CD4-positive, alpha-beta memory T cell (primary cell): ENCODE data around the gene MAD1L1. TPM values are rescaled to one million over a fixed set of nuclear protein-coding genes. Genes with fewer than 3 reads are reported as not detected.

Experiments used
- CTCF ChIA-PET: fragments of 350-600 bp; sonication (Branson Sonifier 250); formaldehyde crosslinking; loops from one replicate; lab custom pipeline; 2021; ENCODE audit warnings: inconsistent platforms; ENCODE audit not compliant: partially characterized antibody; lab: Charles Lee
- POLR2A ChIA-PET: fragments of 350-600 bp; sonication (Branson Sonifier 250); formaldehyde crosslinking; loops from one replicate; lab custom pipeline; 2021; ENCODE audit not compliant: partially characterized antibody; lab: Charles Lee
- DNase-seq, 5 donors: peaks; one replicate each; pipeline versions ENCODE4 v3.0.0 to v3.0.0-alpha.2; 2020 to 2022; ENCODE audit warnings: mixed read lengths in 1 of 5
- H3K27ac ChIP-seq: one replicate; pipeline ENCODE4 v1.7.0; 2013; ENCODE audit warnings: low read depth, low read length
- H3K27me3 ChIP-seq: 2 replicates; pipeline ENCODE4 v1.7.0; 2013; ENCODE audit warnings: mild to moderate bottlenecking, low read length, moderate library complexity; ENCODE audit not compliant: insufficient read depth
- H3K36me3 ChIP-seq: 2 replicates; pipeline ENCODE4 v1.7.0; 2013; ENCODE audit warnings: mild to moderate bottlenecking, low read length, moderate library complexity; ENCODE audit not compliant: insufficient read depth
- H3K4me1 ChIP-seq: 2 replicates; pipeline ENCODE4 v1.7.0; 2013; ENCODE audit warnings: mild to moderate bottlenecking, low read length, moderate library complexity; ENCODE audit not compliant: insufficient read depth
- H3K4me3 ChIP-seq, 2 donors: one replicate each; pipeline ENCODE4 v1.7.0; 2013; ENCODE audit warnings: low read length in 2 of 2, mild to moderate bottlenecking in 1 of 2
- H3K9me3 ChIP-seq, 2 donors: one replicate each; pipeline ENCODE4 v1.7.0; 2013; ENCODE audit warnings: low read length in 2 of 2, control low read depth in 1 of 2; ENCODE audit not compliant: control insufficient read depth in 1 of 2
- H3K27ac Mint-ChIP-seq, 7 donors: one replicate each; pipeline ENCODE4 v1.8.0; 2020 to 2021; ENCODE audit warnings: mixed read lengths in 7 of 7, mild to moderate bottlenecking in 6 of 7, inconsistent platforms in 3 of 7, moderate library complexity in 3 of 7
- H3K27me3 Mint-ChIP-seq, 2 donors: one replicate each; pipeline ENCODE4 v1.8.0; 2020 to 2021; ENCODE audit warnings: mixed read lengths in 2 of 2
- H3K36me3 Mint-ChIP-seq, 2 donors: one replicate each; pipeline ENCODE4 v1.8.0; 2020 to 2021; ENCODE audit warnings: mixed read lengths in 2 of 2, inconsistent platforms in 1 of 2, mild to moderate bottlenecking in 1 of 2
- H3K4me1 Mint-ChIP-seq, 4 donors: one replicate each; pipeline ENCODE4 v1.8.0; 2020 to 2021; ENCODE audit warnings: mixed read lengths in 4 of 4, mild to moderate bottlenecking in 1 of 4
- H3K4me3 Mint-ChIP-seq, 8 donors: one replicate each; pipeline ENCODE4 v1.8.0; 2020 to 2021; ENCODE audit warnings: mixed read lengths in 8 of 8, mild to moderate bottlenecking in 7 of 8, moderate library complexity in 6 of 8, inconsistent platforms in 3 of 8
- H3K9me3 Mint-ChIP-seq, 8 donors: one replicate each; pipeline ENCODE4 v1.8.0; 2020 to 2021; ENCODE audit warnings: mixed read lengths in 8 of 8, mild to moderate bottlenecking in 5 of 8, inconsistent platforms in 3 of 8, moderate library complexity in 1 of 8
- intact Hi-C: fragments of 100-400 bp; cut with micrococcal nuclease; formaldehyde crosslinking; loops from one replicate; pipeline ENCODE4 v1.15.1; 2023
- microRNA-seq: library from miRNA; unstranded; fragments of <30 nt; microRNA quantifications from one replicate; pipeline ENCODE4 v1.2.0, GENCODE V29; 2021; ENCODE audit warnings: borderline replicate concordance, borderline number of aligned reads, borderline microRNAs expressed, mixed read lengths
- polyA plus RNA-seq, 2 donors: library from polyadenylated mRNA; unstranded; fragments of 300-500 nt; fragmentation: Illumina TruSeq; gene quantifications; one replicate each; pipeline ENCODE4 v1.2.3, GENCODE V29; 2021
- total RNA-seq, 2 experiments: library from RNA; stranded (reverse); gene quantifications; one replicate each; pipeline ENCODE4 v1.2.3, GENCODE V29; 2021

The MAD1L1 gene
- total and polyA plus RNA-seq, 4 experiments from 2014 or later = 89.9 to 132 (median 110) TPM

DNA sequence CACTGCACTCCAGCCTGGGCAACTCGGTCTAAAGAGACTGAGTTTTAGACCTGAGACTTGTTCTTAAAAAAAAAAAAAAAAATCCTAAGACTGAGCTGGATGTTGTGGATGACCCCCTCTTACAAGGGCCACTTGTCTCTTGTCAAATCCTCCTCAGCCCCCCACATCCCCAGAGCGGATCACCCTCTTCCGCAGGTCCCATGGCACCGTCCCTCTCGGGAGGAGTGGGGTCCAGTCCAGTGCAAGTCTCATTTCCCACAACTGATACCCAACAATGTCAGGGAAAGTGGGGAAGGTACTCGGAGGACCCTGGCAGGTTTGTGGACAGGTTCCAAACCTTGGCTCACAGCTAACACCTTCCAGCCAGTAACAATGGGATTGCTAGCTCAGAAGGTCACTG is 462.4 kb downstream of the MAD1L1 start:
- intact Hi-C loops = no loop called here
- Histone ChIP-seq H3K4me1 (no peaks in the 10 kb centered on the region), H3K4me3 (no peak overlapping the region), H3K27me3 (no peaks in the 10 kb centered on the region), H3K9me3 (no peaks in the 10 kb centered on the region), H3K27ac (no peak overlapping the region), H3K36me3 (no peaks in the 10 kb centered on the region)
- POLR2A ChIA-PET = no interaction called here
- Mint-ChIP-seq H3K27me3 (peaks cover 0 to 3% of the 10 kb centered on the region in 2 donors), H3K9me3 (peaks cover 0 to 18% (median 6%) of the 10 kb centered on the region in 8 donors), H3K27ac (no peak overlapping the region), H3K36me3 (no peaks in the 10 kb centered on the region), H3K4me3 (no peak overlapping the region), H3K4me1 (no peaks in the 10 kb centered on the region)
- CTCF ChIA-PET = no interaction called here
- no peak for DNase-seq

- intact Hi-C loops = no loop called here
- ChIA-PET CTCF (no interaction called here), POLR2A (no interaction called here)
- no peaks in the 10 kb centered on the region for H3K4me1 ChIP-seq
- no peaks in the 10 kb centered on the region for H3K36me3 ChIP-seq
- H3K9me3 ChIP-seq = no peaks in the 10 kb centered on the region
- H3K4me3 ChIP-seq = no peak overlapping the region
- no peak overlapping the region for H3K27ac Mint-ChIP-seq
- no peaks in the 10 kb centered on the region for H3K27me3 ChIP-seq
- H3K4me3 Mint-ChIP-seq = no peak overlapping the region
- H3K9me3 Mint-ChIP-seq = peaks cover 0 to 15% (median 5%) of the 10 kb centered on the region in 8 donors
- peak in 1 of 5 donors; percentile 7 for DNase-seq
- H3K36me3 Mint-ChIP-seq = no peaks in the 10 kb centered on the region
- no peak overlapping the region for H3K27ac ChIP-seq
- no peaks in the 10 kb centered on the region for H3K4me1 Mint-ChIP-seq
- H3K27me3 Mint-ChIP-seq = peaks cover 0 to 3% of the 10 kb centered on the region in 2 donors
These were observed 463.2 kb downstream of the MAD1L1 start for GRCh38 chr7:1769286-1770200.

GRCh38 chr7:1768832-1769231 is 463.9 kb downstream of the MAD1L1 start:
- Histone ChIP-seq H3K27ac (no peak overlapping the region), H3K4me1 (no peaks in the 10 kb centered on the region), H3K4me3 (no peak overlapping the region), H3K36me3 (no peaks in the 10 kb centered on the region), H3K9me3 (no peaks in the 10 kb centered on the region), H3K27me3 (no peaks in the 10 kb centered on the region)
- Mint-ChIP-seq H3K27ac (no peak overlapping the region), H3K36me3 (no peaks in the 10 kb centered on the region), H3K4me1 (no peaks in the 10 kb centered on the region), H3K4me3 (no peak overlapping the region), H3K9me3 (peaks cover 0 to 18% (median 5%) of the 10 kb centered on the region in 8 donors), H3K27me3 (peaks cover 0 to 3% of the 10 kb centered on the region in 2 donors)
- ChIA-PET POLR2A (no interaction called here), CTCF (no interaction called here)
- no peak for DNase-seq
- intact Hi-C loops = no loop called here

- H3K27me3 Mint-ChIP-seq = peaks cover 0 to 3% of the 10 kb centered on the region in 2 donors
- peaks cover 0 to 17% (median 8%) of the 10 kb centered on the region in 8 donors for H3K9me3 Mint-ChIP-seq
- Histone ChIP-seq H3K27me3 (no peaks in the 10 kb centered on the region), H3K4me1 (no peaks in the 10 kb centered on the region), H3K9me3 (no peaks in the 10 kb centered on the region), H3K27ac (no peak overlapping the region), H3K36me3 (no peaks in the 10 kb centered on the region), H3K4me3 (no peak overlapping the region)
- H3K36me3 Mint-ChIP-seq = no peaks in the 10 kb centered on the region
- ChIA-PET POLR2A (no interaction called here), CTCF (no interaction called here)
- H3K27ac Mint-ChIP-seq = no peak overlapping the region
- no peak overlapping the region for H3K4me3 Mint-ChIP-seq
- no peaks in the 10 kb centered on the region for H3K4me1 Mint-ChIP-seq
- intact Hi-C loops = no loop called here
- no peak for DNase-seq
These were observed 465.2 kb downstream of the MAD1L1 start for GRCh38 chr7:1767524-1767923.

Small RNA genes lying within 50 kb of the gene (microRNA-seq; reads per million reads assigned to microRNA genes)
- not detected for gene MIR4655
- gene MIR6836 = not detected

Other genes starting within 250 kb of the MAD1L1 start
- gene MRM2, start 9.3 kb upstream of the MAD1L1 start, total RNA-seq = 10 to 100 TPM; 17.4 to 18.1 TPM
- 10 to 100 TPM; 29.9 to 32.9 TPM for gene MRM2, start 9.3 kb upstream of the MAD1L1 start, polyA plus RNA-seq
- 10 to 100 TPM; 20.9 to 21.3 TPM for gene NUDT1, start 9.3 kb upstream of the MAD1L1 start, total RNA-seq
- 10 to 100 TPM; 41.6 to 59.2 TPM for gene NUDT1, start 9.3 kb upstream of the MAD1L1 start, polyA plus RNA-seq
- 1 to 10 TPM; 6.9 to 9.9 TPM for gene SNX8, start 81.5 kb upstream of the MAD1L1 start, total RNA-seq
- gene SNX8, start 81.5 kb upstream of the MAD1L1 start, polyA plus RNA-seq = 1 to 10 TPM; 6.6 to 7.4 TPM
- 100 to 1,000 TPM; 126 to 138 TPM for gene EIF3B, start 121.9 kb upstream of the MAD1L1 start, total RNA-seq
- 100 to 1,000 TPM in 1 of 2 donors, 10 to 100 TPM in 1; 78.7 to 135 TPM for gene EIF3B, start 121.9 kb upstream of the MAD1L1 start, polyA plus RNA-seq
- gene CHST12, start 170.7 kb upstream of the MAD1L1 start, total RNA-seq = 10 to 100 TPM; 29.5 to 30.7 TPM
- gene CHST12, start 170.7 kb upstream of the MAD1L1 start, polyA plus RNA-seq = 10 to 100 TPM; 11.6 to 22.5 TPM
- gene GRIFIN, start 243.5 kb upstream of the MAD1L1 start, total RNA-seq = not detected
- gene GRIFIN, start 243.5 kb upstream of the MAD1L1 start, polyA plus RNA-seq = not detected